ENCODE results near the gene TCF7L2. TPM values are rescaled to one million over a fixed set of nuclear protein-coding genes. Genes with fewer than 3 reads are reported as not detected.
A peak's percentile ranks its signal among the peaks of the same experiment; 100 is the strongest.

Gene TCF7L2
- total RNA-seq, 3 donors from 2014 or later = 33.1 to 44.2 (median 34.1) TPM

- Histone ChIP-seq H3K27ac (peak overlapping the region in 1 of 2 donors; percentile 36), H3K4me1 (peaks cover 3 to 22% of the 10 kb centered on the region in 2 donors)
- intact Hi-C loops (cut with DNase I; ENCODE audit: low total_unique reads) = no loop called here
Measured at GRCh38 chr10:113031147-113031546, 81.1 kb downstream of the TCF7L2 start.

DNA sequence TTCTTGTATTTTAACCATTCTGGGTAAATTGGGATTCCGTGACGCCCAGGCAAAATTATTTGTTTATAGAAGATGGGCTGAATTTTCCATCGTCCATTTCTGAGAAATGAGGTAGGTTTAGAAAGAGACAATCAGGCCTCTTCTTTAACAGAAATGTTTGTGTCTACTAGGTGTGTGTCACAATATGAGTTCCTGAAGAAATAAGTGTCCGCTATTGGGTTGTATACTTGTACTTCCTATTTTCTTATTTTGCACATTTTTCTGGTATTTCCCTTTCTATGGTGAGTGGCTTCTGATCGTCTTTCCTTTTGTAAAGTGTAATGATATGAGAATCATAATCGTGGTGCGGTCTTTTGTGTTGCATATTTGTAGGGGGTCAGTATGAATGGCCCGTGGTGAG lies 83.9 kb downstream of the TCF7L2 start:
- no peak overlapping the region for H3K27ac ChIP-seq
- H3K36me3 ChIP-seq = no peaks in the 10 kb centered on the region
- TF ChIP-seq POLR2AphosphoS5 (IDR thresholded peaks at IDR 0.05) (no peak), POLR2A (IDR thresholded peaks at IDR 0.05) (no peak)
- TF ChIP-seq, protein P1, sequence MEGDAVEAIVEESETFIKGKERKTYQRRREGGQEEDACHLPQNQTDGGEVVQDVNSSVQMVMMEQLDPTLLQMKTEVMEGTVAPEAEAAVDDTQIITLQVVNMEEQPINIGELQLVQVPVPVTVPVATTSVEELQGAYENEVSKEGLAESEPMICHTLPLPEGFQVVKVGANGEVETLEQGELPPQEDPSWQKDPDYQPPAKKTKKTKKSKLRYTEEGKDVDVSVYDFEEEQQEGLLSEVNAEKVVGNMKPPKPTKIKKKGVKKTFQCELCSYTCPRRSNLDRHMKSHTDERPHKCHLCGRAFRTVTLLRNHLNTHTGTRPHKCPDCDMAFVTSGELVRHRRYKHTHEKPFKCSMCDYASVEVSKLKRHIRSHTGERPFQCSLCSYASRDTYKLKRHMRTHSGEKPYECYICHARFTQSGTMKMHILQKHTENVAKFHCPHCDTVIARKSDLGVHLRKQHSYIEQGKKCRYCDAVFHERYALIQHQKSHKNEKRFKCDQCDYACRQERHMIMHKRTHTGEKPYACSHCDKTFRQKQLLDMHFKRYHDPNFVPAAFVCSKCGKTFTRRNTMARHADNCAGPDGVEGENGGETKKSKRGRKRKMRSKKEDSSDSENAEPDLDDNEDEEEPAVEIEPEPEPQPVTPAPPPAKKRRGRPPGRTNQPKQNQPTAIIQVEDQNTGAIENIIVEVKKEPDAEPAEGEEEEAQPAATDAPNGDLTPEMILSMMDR (IDR thresholded peaks at IDR 0.05) = no peak
- intact Hi-C loops (cut with DNase I; ENCODE audit: low total_unique reads) = no loop called here
- peaks cover 0 to 1% of the 10 kb centered on the region in 2 donors for H3K4me1 ChIP-seq
- no peaks in the 10 kb centered on the region for H3K9me3 ChIP-seq
- no peaks in the 10 kb centered on the region for H3K27me3 ChIP-seq
- no peak overlapping the region for H3K4me3 ChIP-seq
- no peak for DNase-seq (ENCODE audit: low spot score in 2 of 2)

More at GRCh38 chr10:113031147-113031546, 81.1 kb downstream of the TCF7L2 start:
- no peaks in the 10 kb centered on the region for H3K36me3 ChIP-seq
- H3K27me3 ChIP-seq = no peaks in the 10 kb centered on the region
- TF ChIP-seq POLR2A (IDR thresholded peaks at IDR 0.05) (no peak), POLR2AphosphoS5 (IDR thresholded peaks at IDR 0.05) (no peak)
- TF ChIP-seq, protein P1 (IDR thresholded peaks at IDR 0.05) = no peak
- no peak overlapping the region for H3K4me3 ChIP-seq
- DNase-seq (ENCODE audit: low spot score in 2 of 2) = no peak
- H3K9me3 ChIP-seq = no peaks in the 10 kb centered on the region

GRCh38 chr10:113035732-113036312 lies 85.8 kb downstream of the TCF7L2 start:
- no peaks in the 10 kb centered on the region for H3K36me3 ChIP-seq
- H3K27ac ChIP-seq = peak overlapping the region; percentile 15 to 36
- intact Hi-C loops (cut with DNase I; ENCODE audit: low total_unique reads) = no loop called here
- H3K4me3 ChIP-seq = no peak overlapping the region
- no peak for DNase-seq (ENCODE audit: low spot score in 2 of 2)
- H3K27me3 ChIP-seq = no peaks in the 10 kb centered on the region
- TF ChIP-seq POLR2AphosphoS5 (IDR thresholded peaks at IDR 0.05) (no peak), POLR2A (IDR thresholded peaks at IDR 0.05) (no peak)
- TF ChIP-seq, protein P1 (IDR thresholded peaks at IDR 0.05) = no peak
- no peaks in the 10 kb centered on the region for H3K9me3 ChIP-seq
- H3K4me1 ChIP-seq = no peaks in the 10 kb centered on the region

DNA sequence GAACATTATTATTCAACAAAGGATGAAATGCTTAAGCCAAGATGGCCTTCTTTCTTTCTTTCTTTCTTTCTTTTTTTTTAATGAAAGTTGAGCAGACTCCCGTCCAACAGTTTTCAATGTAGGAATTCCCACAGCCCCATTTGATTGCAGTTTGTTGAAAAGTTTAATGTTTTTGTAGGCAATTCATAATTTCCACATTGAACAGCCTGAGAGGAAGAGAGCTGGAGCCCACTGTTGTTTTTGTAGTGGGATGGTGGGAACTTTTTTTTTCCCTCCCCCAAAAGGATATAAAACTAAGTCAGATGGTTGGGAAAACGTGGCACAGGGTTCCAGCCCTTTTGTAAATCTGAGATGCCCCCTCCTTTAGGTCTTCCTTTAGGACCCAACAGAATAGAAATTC lies 86.6 kb downstream of the TCF7L2 start:
- no peaks in the 10 kb centered on the region for H3K36me3 ChIP-seq
- H3K9me3 ChIP-seq = no peaks in the 10 kb centered on the region
- DNase-seq (ENCODE audit: low spot score in 2 of 2) = no peak
- no peaks in the 10 kb centered on the region for H3K27me3 ChIP-seq
- no peak overlapping the region for H3K27ac ChIP-seq
- intact Hi-C loops (cut with DNase I; ENCODE audit: low total_unique reads) = no loop called here
- H3K4me1 ChIP-seq = no peaks in the 10 kb centered on the region
- no peak overlapping the region for H3K4me3 ChIP-seq
- TF ChIP-seq POLR2A (IDR thresholded peaks at IDR 0.05) (no peak), POLR2AphosphoS5 (IDR thresholded peaks at IDR 0.05) (no peak)
- TF ChIP-seq, protein P1 (IDR thresholded peaks at IDR 0.05) = no peak

DNA sequence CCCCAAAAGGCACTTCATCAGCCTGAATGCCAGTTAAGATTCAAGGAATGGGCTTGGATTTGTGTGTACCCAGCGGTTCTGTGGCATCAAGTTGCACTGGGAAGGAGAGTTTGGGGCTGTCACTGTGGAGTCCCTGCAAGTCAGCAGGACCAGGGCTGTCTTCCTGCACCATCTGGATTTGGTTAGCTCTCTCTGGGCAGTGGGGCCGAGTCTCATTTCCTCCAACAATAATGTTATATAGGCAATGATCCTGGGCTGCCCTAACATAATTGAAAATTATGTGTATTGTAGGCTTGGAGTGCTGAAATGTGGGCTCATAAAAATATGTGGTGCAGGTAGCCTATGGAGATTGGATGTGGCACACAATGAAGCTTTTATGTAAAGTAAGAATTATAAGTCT lies 87.2 kb downstream of the TCF7L2 start:
- no peak overlapping the region for H3K27ac ChIP-seq
- no peaks in the 10 kb centered on the region for H3K9me3 ChIP-seq
- TF ChIP-seq, protein P1 (IDR thresholded peaks at IDR 0.05) = no peak
- TF ChIP-seq POLR2AphosphoS5 (IDR thresholded peaks at IDR 0.05) = no peak
- no peak for TF ChIP-seq POLR2A (IDR thresholded peaks at IDR 0.05)
- H3K4me3 ChIP-seq = no peak overlapping the region
- no peaks in the 10 kb centered on the region for H3K27me3 ChIP-seq
- no peaks in the 10 kb centered on the region for H3K36me3 ChIP-seq
- intact Hi-C loops (cut with DNase I; ENCODE audit: low total_unique reads) = no loop called here
- H3K4me1 ChIP-seq = peaks cover 0 to 2% of the 10 kb centered on the region in 2 donors
- no peak for DNase-seq (ENCODE audit: low spot score in 2 of 2)
